Measurements from ENCODE around the gene RAP2B. TPM values are rescaled to one million over a fixed set of nuclear protein-coding genes. Genes with fewer than 3 reads are reported as not detected.

The RAP2B gene
- total and polyA plus RNA-seq, 4 donors, result 1.3 to 7.8 (median 3.2) TPM

GRCh38 chr3:153169793-153170383 is 7.9 kb downstream of the RAP2B start:
- Histone ChIP-seq H3K36me3 (ENCODE audit: control insufficient read depth in 4 of 4, insufficient read depth in 3 of 4, low read depth in 1 of 4, low read length in 3 of 4) (no peaks in the 10 kb centered on the region), H3K27ac (ENCODE audit: low read depth in 1 of 2, low read length in 2 of 2) (no peak overlapping the region), H3K4me3 (ENCODE audit: low read depth in 1 of 3, low read length in 3 of 3) (no peak overlapping the region), H3K9ac (ENCODE audit: low read depth in 1 of 2, low read length in 2 of 2) (no peak overlapping the region), H3K9me3 (ENCODE audit: control insufficient read depth in 4 of 4, low read length in 3 of 4) (no peaks in the 10 kb centered on the region), H3K27me3 (ENCODE audit: control insufficient read depth in 4 of 4, insufficient read depth in 4 of 4, low read length in 3 of 4) (no peaks in the 10 kb centered on the region), H3K4me1 (ENCODE audit: control insufficient read depth in 4 of 4, insufficient read depth in 4 of 4, low read length in 3 of 4) (no peaks in the 10 kb centered on the region)
- no peak for TF ChIP-seq JUND (IDR thresholded peaks at IDR 0.05)
- no peak for TF ChIP-seq REST (IDR thresholded peaks at IDR 0.05)
- TF ChIP-seq ATF3 (IDR thresholded peaks at IDR 0.05), result no peak
- TF ChIP-seq RAD21 (IDR thresholded peaks at IDR 0.05), result no peak
- TF ChIP-seq GABPA (IDR thresholded peaks at IDR 0.05 in 1 of 2, conservative IDR thresholded peaks at IDR 0.05 in 1 of 2), result no peak
- no peak for TF ChIP-seq NR2F2 (IDR thresholded peaks at IDR 0.05)
- no peak for TF ChIP-seq MAX (IDR thresholded peaks at IDR 0.05)
- no peak for TF ChIP-seq RXRA (IDR thresholded peaks at IDR 0.05)
- TF ChIP-seq EGR1 (IDR thresholded peaks at IDR 0.05; ENCODE audit: low read depth in 2 of 2), result no peak
- TF ChIP-seq YY1 (IDR thresholded peaks at IDR 0.05), result no peak
- no peak for TF ChIP-seq SP1 (IDR thresholded peaks at IDR 0.05)
- TF ChIP-seq HNF4G (IDR thresholded peaks at IDR 0.05), result no peak
- no peak for TF ChIP-seq HNF4A (conservative IDR thresholded peaks at IDR 0.05)
- TF ChIP-seq CTCF (IDR thresholded peaks at IDR 0.05; ENCODE audit: low read depth, low read length, missing input control), result no peak
- no peak for TF ChIP-seq ZBTB33 (IDR thresholded peaks at IDR 0.05)
- no peak for TF ChIP-seq FOXA1 (IDR thresholded peaks at IDR 0.05)
- no peak for TF ChIP-seq FOXA2 (IDR thresholded peaks at IDR 0.05)
- TF ChIP-seq TAF1 (conservative IDR thresholded peaks at IDR 0.05), result no peak
- DNase-seq (ENCODE audit: low spot score), result no peak
- 94% methylated on average over 2 of the region's 2 CpGs for WGBS

Data from liver (tissue), 9 donors.